Mesenchymal stem cell (in vitro differentiated cells and primary cell): ENCODE results near the gene GLB1L3.

ENCODE experiments used
- DNase-seq: peaks from one replicate; pipeline ENCODE4 v3.0.0-alpha.2; 2013
- H2AFZ ChIP-seq: one replicate; pipeline ENCODE4 v1.6.1; 2013; ENCODE audit warnings: low read depth, mild to moderate bottlenecking, control low read depth, inconsistent platforms, low read length, moderate library complexity
- H2AK5ac ChIP-seq: 2 replicates; pipeline ENCODE4 v1.6.1; 2013; ENCODE audit warnings: low read length, moderate library complexity, mild to moderate bottlenecking, inconsistent platforms; ENCODE audit not compliant: severe bottlenecking
- H2BK120ac ChIP-seq: one replicate; pipeline ENCODE4 v1.6.1; 2013; ENCODE audit warnings: low read depth, mild to moderate bottlenecking, inconsistent platforms, low read length, moderate library complexity
- H2BK12ac ChIP-seq, 2 experiments: one replicate each; pipeline ENCODE4 v1.6.1; 2013; ENCODE audit warnings: inconsistent platforms in 2 of 2, low read length in 2 of 2, mild to moderate bottlenecking in 2 of 2, moderate library complexity in 2 of 2, control low read depth in 1 of 2
- H2BK15ac ChIP-seq: one replicate; pipeline ENCODE4 v1.6.1; 2013; ENCODE audit warnings: mild to moderate bottlenecking, low read depth, inconsistent platforms; ENCODE audit not compliant: poor library complexity, severe bottlenecking
- H2BK5ac ChIP-seq: 2 replicates; pipeline ENCODE4 v1.6.1; 2013; ENCODE audit warnings: low read depth, mild to moderate bottlenecking, low read length, control low read depth, inconsistent platforms; ENCODE audit not compliant: poor library complexity, severe bottlenecking
- H3K14ac ChIP-seq, 2 experiments: one replicate each; pipeline ENCODE4 v1.6.1; 2013; ENCODE audit warnings: inconsistent platforms in 2 of 2, low read length in 2 of 2, control low read depth in 1 of 2, mild to moderate bottlenecking in 1 of 2, moderate library complexity in 1 of 2
- H3K18ac ChIP-seq, 2 experiments: one replicate each; pipeline ENCODE4 v1.6.1; 2013; ENCODE audit warnings: inconsistent platforms in 2 of 2, low read length in 2 of 2, control low read depth in 1 of 2, low read depth in 1 of 2, mild to moderate bottlenecking in 1 of 2
- H3K23ac ChIP-seq, 2 experiments: one replicate each; pipeline ENCODE4 v1.6.1; 2013; ENCODE audit warnings: inconsistent platforms in 2 of 2, low read length in 2 of 2, mild to moderate bottlenecking in 2 of 2, moderate library complexity in 2 of 2, control low read depth in 1 of 2
- H3K27ac ChIP-seq: 2 replicates; pipeline ENCODE4 v1.5.1; 2013; ENCODE audit warnings: mild to moderate bottlenecking, moderate library complexity, low read length, control low read depth, inconsistent platforms; ENCODE audit not compliant: poor library complexity, severe bottlenecking
- H3K27me3 ChIP-seq, 2 experiments: 2 replicates each; pipeline versions ENCODE4 v1.6.1 to v1.7.0; 2013; ENCODE audit warnings: low read length in 2 of 2, mild to moderate bottlenecking in 2 of 2, moderate library complexity in 2 of 2, control low read depth in 1 of 2, inconsistent platforms in 1 of 2; ENCODE audit not compliant: control insufficient read depth in 1 of 2, insufficient read depth in 1 of 2
- H3K36me3 ChIP-seq, 2 experiments: 2 replicates each; pipeline versions ENCODE4 v1.6.1 to v1.7.0; 2013; ENCODE audit warnings: low read length in 2 of 2, control low read depth in 1 of 2, inconsistent platforms in 1 of 2, low read depth in 1 of 2, mild to moderate bottlenecking in 1 of 2; ENCODE audit not compliant: insufficient read depth in 2 of 2, control insufficient read depth in 1 of 2
- H3K4ac ChIP-seq, 2 experiments: one replicate each; pipeline ENCODE4 v1.6.1; 2013; ENCODE audit warnings: inconsistent platforms in 2 of 2, low read length in 2 of 2, mild to moderate bottlenecking in 2 of 2, moderate library complexity in 2 of 2, control low read depth in 1 of 2, low read depth in 1 of 2
- H3K4me1 ChIP-seq: 2 replicates; pipeline ENCODE4 v1.6.1; 2013; ENCODE audit warnings: low read depth, low read length, control low read depth; ENCODE audit not compliant: control insufficient read depth, insufficient read depth
- H3K4me2 ChIP-seq: 2 replicates; pipeline ENCODE4 v1.6.1; 2013; ENCODE audit warnings: low read length, mild to moderate bottlenecking, inconsistent platforms; ENCODE audit not compliant: poor library complexity, severe bottlenecking
- H3K4me3 ChIP-seq, 2 experiments: 2 replicates each; pipeline versions ENCODE4 v1.5.1 to v1.7.0; 2013; ENCODE audit warnings: low read length in 2 of 2, mild to moderate bottlenecking in 2 of 2, control low read depth in 1 of 2, low read depth in 1 of 2; ENCODE audit not compliant: insufficient read depth in 1 of 2
- H3K79me1 ChIP-seq: replicated peaks from 2 replicates; pipeline ENCODE4 v1.6.1; 2013; ENCODE audit warnings: mild to moderate bottlenecking, control low read depth, low read length, inconsistent platforms; ENCODE audit not compliant: poor library complexity, severe bottlenecking
- H3K9ac ChIP-seq: 2 replicates; pipeline ENCODE4 v1.7.0; 2013; ENCODE audit warnings: mild to moderate bottlenecking, low read length, moderate library complexity
- H3K9me3 ChIP-seq: 2 replicates; pipeline ENCODE4 v1.7.0; 2013; ENCODE audit warnings: mild to moderate bottlenecking, low read length; ENCODE audit not compliant: control insufficient read depth
- H4K8ac ChIP-seq: one replicate; pipeline ENCODE4 v1.6.1; 2013; ENCODE audit warnings: inconsistent platforms, mild to moderate bottlenecking, low read length, moderate library complexity
- H4K91ac ChIP-seq: one replicate; pipeline ENCODE4 v1.6.1; 2013; ENCODE audit warnings: mild to moderate bottlenecking, low read length, inconsistent platforms
- WGBS: methylation state at CpG from one replicate; pipeline ENCODE4 v1.1.7; 2013; ENCODE audit warnings: mixed read lengths; 5-methylcytosine and 5-hydroxymethylcytosine counted together

GLB1L3 gene

DNA sequence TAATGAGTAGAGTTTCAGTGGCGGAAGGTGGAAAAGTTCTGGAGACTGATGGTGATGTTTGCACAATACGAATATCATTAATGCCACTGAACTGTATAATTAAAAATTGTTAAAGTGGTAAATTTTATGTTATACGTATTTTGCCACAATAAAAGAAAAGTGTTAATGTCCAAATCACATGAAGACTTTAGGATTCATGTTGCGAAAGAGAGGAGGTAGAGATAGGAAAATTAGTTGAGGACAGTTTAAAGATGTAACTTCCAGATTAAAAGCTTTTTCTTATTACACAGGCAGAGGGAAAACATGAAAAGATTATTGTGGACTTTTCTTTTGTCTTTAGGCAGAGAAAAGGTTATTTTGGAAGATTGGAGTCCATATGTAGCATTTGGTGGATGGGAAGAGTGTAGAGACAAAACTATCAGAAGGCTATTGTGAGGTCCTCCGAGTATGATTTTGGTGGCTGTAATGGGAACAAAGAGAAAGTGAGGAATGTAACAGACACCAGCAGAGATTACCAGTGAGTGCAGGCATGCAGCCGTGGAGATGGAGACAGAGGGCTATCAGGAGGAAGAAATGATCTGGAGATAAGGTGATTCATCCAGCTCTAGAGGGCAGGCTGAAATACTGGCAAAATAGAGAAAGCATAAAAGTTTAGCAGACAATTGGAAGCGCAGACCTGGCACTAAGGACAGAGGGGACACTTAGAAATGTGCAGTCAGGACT is 39.2 kb upstream of the GLB1L3 start:
- Histone ChIP-seq H3K4me1 (peaks cover 2% of the 10 kb centered on the region), H2AK5ac (no peak overlapping the region), H2BK12ac (no peak overlapping the region), H3K18ac (no peak overlapping the region), H3K27me3 (no peaks in the 10 kb centered on the region), H3K23ac (no peak overlapping the region), H3K36me3 (peaks cover 30 to 60% of the 10 kb centered on the region in 2 experiments), H4K91ac (no peak overlapping the region), H3K79me1 (peaks cover 39% of the 10 kb centered on the region), H2BK15ac (no peak overlapping the region), H2BK5ac (no peak overlapping the region), H2AFZ (no peak overlapping the region), H4K8ac (no peak overlapping the region), H3K4me2 (no peak overlapping the region), H3K27ac (no peak overlapping the region), H3K14ac (no peak overlapping the region), H3K9ac (no peak overlapping the region), H3K4me3 (no peak overlapping the region), H2BK120ac (no peak overlapping the region), H3K4ac (no peak overlapping the region), H3K9me3 (no peaks in the 10 kb centered on the region)
- WGBS: 74% methylated on average over 6 of the region's 7 CpGs
- DNase-seq: no peak

DNA sequence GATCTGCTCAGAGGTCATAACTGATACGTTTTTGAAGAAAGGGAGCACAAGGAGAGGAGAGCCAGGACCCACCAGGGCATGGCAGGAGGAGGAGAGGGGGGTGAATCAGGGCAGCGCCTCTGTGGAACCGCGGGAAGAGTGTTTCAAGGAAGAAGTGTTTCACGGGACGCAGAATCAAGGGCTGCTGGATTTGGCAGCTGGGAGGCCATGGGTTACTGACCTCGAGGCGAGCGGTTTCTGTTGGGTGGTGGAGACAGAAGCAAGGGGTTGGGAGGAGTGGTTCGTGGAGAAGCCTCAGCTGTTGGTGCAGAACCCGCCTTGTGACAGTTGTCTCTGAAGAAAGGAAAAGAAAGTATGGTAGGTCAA is 38.6 kb upstream of the GLB1L3 start:
- Histone ChIP-seq H3K36me3 (peaks cover 34 to 62% of the 10 kb centered on the region in 2 experiments), H3K4ac (no peak overlapping the region), H2AFZ (no peak overlapping the region), H3K4me1 (no peaks in the 10 kb centered on the region), H3K14ac (no peak overlapping the region), H3K4me3 (no peak overlapping the region), H3K27me3 (no peaks in the 10 kb centered on the region), H2AK5ac (no peak overlapping the region), H3K4me2 (no peak overlapping the region), H3K18ac (no peak overlapping the region), H3K9ac (no peak overlapping the region), H3K79me1 (peaks cover 38% of the 10 kb centered on the region), H4K91ac (no peak overlapping the region), H2BK120ac (no peak overlapping the region), H3K9me3 (no peaks in the 10 kb centered on the region), H3K23ac (no peak overlapping the region), H4K8ac (no peak overlapping the region), H3K27ac (no peak overlapping the region), H2BK15ac (no peak overlapping the region), H2BK12ac (no peak overlapping the region), H2BK5ac (no peak overlapping the region)
- WGBS: 77% methylated on average over 11 of the region's 11 CpGs
- no peak for DNase-seq

DNA sequence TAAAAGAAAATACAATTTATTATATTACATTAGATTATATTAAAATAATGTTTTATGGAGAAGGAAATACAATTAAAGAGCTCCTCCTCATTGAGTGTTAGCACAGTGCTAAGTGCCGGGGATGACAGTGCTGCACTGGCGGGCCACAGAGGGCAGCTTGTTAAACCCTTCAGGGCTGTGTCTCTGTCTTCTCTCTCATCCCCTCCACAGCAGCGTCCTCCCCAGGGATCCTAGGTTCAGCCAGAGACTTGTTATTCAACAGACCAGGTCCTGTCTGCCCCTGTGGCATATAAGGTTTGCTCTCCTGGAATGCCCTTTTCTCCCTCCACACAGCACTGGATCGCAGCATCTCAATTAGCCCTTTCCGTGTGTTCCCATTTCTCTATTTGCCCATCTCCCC is 37.2 kb upstream of the GLB1L3 start:
- H4K91ac ChIP-seq: no peak overlapping the region
- H3K27ac ChIP-seq: no peak overlapping the region
- H2BK15ac ChIP-seq: no peak overlapping the region
- no peak for DNase-seq
- no peak overlapping the region for H2BK120ac ChIP-seq
- H3K4me2 ChIP-seq: no peak overlapping the region
- H3K4ac ChIP-seq: no peak overlapping the region
- H3K79me1 ChIP-seq: peaks cover 30% of the 10 kb centered on the region
- H3K23ac ChIP-seq: no peak overlapping the region
- H4K8ac ChIP-seq: no peak overlapping the region
- H2AK5ac ChIP-seq: no peak overlapping the region
- H2BK12ac ChIP-seq: no peak overlapping the region
- no peak overlapping the region for H3K18ac ChIP-seq
- no peak overlapping the region for H3K14ac ChIP-seq
- H3K9ac ChIP-seq: no peak overlapping the region
- no peak overlapping the region for H2BK5ac ChIP-seq
- H3K9me3 ChIP-seq: no peaks in the 10 kb centered on the region
- 95% methylated on average over 5 of the region's 5 CpGs for WGBS
- no peaks in the 10 kb centered on the region for H3K27me3 ChIP-seq
- no peak overlapping the region for H3K4me3 ChIP-seq
- H3K4me1 ChIP-seq: no peaks in the 10 kb centered on the region
- peaks cover 48 to 77% of the 10 kb centered on the region in 2 experiments for H3K36me3 ChIP-seq
- H2AFZ ChIP-seq: no peak overlapping the region

DNA sequence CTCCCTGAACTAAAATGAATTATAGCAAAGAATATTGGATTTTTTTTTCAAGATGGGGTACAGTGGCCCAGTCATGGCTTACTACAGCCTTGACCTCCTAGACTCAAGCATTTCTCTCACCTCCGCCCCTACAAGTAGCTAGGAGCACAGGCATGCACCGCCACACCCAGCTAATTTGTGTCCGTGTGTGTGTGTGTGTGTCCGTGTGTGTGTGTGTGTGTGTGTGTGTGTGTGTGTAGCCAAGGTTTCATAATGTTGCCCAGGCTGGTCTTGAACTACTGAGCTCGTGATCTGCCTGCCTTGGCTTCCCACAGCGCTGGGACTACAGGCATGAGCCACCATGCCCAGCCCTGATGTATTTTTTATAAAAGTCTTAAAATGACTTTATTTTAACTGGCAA is 35.6 kb upstream of the GLB1L3 start:
- Histone ChIP-seq H4K91ac (no peak overlapping the region), H3K27ac (no peak overlapping the region), H3K23ac (no peak overlapping the region), H2BK12ac (no peak overlapping the region), H3K9me3 (no peaks in the 10 kb centered on the region), H3K14ac (no peak overlapping the region), H3K9ac (no peak overlapping the region), H3K27me3 (no peaks in the 10 kb centered on the region), H3K18ac (no peak overlapping the region), H4K8ac (no peak overlapping the region), H3K4me1 (no peaks in the 10 kb centered on the region), H2BK5ac (no peak overlapping the region), H2AK5ac (no peak overlapping the region), H3K79me1 (peaks cover 25% of the 10 kb centered on the region), H2BK15ac (no peak overlapping the region), H3K4ac (no peak overlapping the region), H2BK120ac (no peak overlapping the region), H3K4me3 (no peak overlapping the region), H3K4me2 (no peak overlapping the region), H3K36me3 (peaks cover 57 to 82% of the 10 kb centered on the region in 2 experiments), H2AFZ (no peak overlapping the region)
- WGBS: 80% methylated on average over 6 of the region's 6 CpGs
- no peak for DNase-seq
